SJSA1 (cell line): ENCODE results near the gene CSMD2. TPM values are rescaled to one million over a fixed set of nuclear protein-coding genes. Genes with fewer than 3 reads are reported as not detected.
"Not testable (repeated sequence)": the region's sequence is repeated elsewhere in the genome, so short reads cannot be mapped to it uniquely, and the experiment has no call there.

ENCODE experiments used
- DNase-seq, 2 experiments: peaks; one replicate each; pipeline ENCODE4 v3.0.0-alpha.2; 2015 to 2020; ENCODE audit warnings: low spot score in 2 of 2, low read depth in 1 of 2
- H3K27ac ChIP-seq: fragments of 250-450 bp; sonication (Bioruptor Pico); 2 replicates; pipeline ENCODE4 v1.5.1; 2020; ENCODE audit warnings: mild to moderate bottlenecking, moderate library complexity
- H3K27me3 ChIP-seq: fragments of 250-450 bp; sonication (Bioruptor Pico); replicated peaks from 2 replicates; pipeline ENCODE4 v1.5.1; 2020; ENCODE audit warnings: mild to moderate bottlenecking, moderate library complexity
- H3K36me3 ChIP-seq: fragments of 250-450 bp; sonication (Bioruptor Pico); 2 replicates; pipeline ENCODE4 v1.5.1; 2020; ENCODE audit warnings: mild to moderate bottlenecking
- H3K4me1 ChIP-seq: fragments of 250-450 bp; sonication (Bioruptor Pico); replicated peaks from 2 replicates; pipeline ENCODE4 v1.6.1; 2021; ENCODE audit warnings: mild to moderate bottlenecking
- H3K4me3 ChIP-seq: fragments of 250-450 bp; sonication (Bioruptor Pico); 2 replicates; pipeline ENCODE4 v1.5.1; 2020; ENCODE audit warnings: mild to moderate bottlenecking
- H3K9me3 ChIP-seq: fragments of 250-450 bp; sonication (Bioruptor Pico); replicated peaks from 2 replicates; pipeline ENCODE4 v1.5.1; 2020; ENCODE audit warnings: mild to moderate bottlenecking
- total RNA-seq: library from RNA; depleted of rRNA; stranded (reverse); fragments of >200 nt; shearing (Covaris generic); gene quantifications from 2 replicates; pipeline ENCODE4 v1.2.3, GENCODE V29; 2014

CSMD2 gene
- total RNA-seq, 1 experiment from 2014 or later: 0.87 TPM

DNA sequence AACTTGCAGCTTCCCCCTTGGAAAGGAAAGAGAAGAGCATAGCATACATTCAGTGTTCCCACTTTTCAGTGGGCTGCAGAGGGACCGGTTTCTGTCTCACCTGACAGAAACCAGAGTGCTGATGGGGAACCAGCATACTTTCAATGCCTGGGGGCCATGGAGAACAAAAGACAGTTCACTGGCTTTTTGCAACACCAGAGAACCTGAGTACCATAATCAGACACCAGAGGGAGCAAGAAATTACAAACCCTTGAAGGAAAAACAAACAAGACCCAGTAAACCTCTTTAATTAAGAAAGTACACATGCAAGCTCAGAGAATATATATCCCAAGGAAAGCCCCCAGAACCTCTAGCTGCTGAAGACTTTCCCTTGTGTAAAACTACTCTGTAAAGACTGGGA is 51.1 kb downstream of the CSMD2 start:
- no peaks in the 10 kb centered on the region; the same call in 1 of the 2 replicates for H3K9me3 ChIP-seq
- no peak overlapping the region for H3K4me3 ChIP-seq
- H3K27ac ChIP-seq: no peak overlapping the region
- no peaks in the 10 kb centered on the region for H3K36me3 ChIP-seq
- no peaks in the 10 kb centered on the region for H3K27me3 ChIP-seq
- DNase-seq: no peak
- H3K4me1 ChIP-seq: no peaks in the 10 kb centered on the region

DNA sequence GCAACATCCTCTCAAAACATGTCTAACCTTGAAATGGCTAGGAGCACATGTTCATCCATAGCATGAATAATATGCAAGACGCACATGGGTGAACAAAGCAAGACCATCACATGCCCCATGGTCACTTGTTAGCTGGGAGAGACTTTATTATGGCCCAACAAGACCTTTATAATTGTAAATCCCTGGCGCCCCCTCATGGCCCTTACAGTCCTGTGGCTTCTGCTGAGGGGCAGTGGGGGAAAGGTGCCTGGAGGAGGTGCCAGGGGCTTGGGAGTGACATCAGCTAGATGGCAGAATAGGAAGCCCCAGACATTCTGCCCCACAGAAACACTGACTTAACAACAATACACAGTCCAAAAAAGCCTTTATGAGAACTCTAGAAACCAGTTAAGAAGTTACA is 51.7 kb downstream of the CSMD2 start:
- DNase-seq: no peak
- Histone ChIP-seq H3K4me3 (no peak overlapping the region), H3K36me3 (no peaks in the 10 kb centered on the region), H3K4me1 (no peaks in the 10 kb centered on the region), H3K9me3 (no peaks in the 10 kb centered on the region; the same call in 1 of the 2 replicates), H3K27ac (no peak overlapping the region), H3K27me3 (no peaks in the 10 kb centered on the region)

DNA sequence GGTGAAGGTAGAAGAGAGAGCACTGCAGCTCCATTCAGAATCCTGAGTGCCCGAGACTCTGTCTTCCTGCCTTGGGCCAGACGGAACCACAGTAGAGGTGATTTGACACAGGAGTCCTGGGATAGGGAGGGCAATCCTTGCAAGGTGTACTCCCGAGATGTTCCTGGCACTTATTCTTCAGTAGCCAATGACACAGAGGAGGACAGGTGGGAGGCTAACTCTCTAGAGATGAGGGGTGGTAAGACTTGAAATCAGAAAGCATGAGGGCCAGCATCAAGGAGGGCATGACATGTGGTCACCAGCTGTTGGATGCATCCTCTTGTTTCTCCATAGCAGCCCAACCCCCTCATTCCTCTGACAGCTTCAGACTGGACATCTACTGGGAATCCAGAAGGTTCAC is 56.3 kb downstream of the CSMD2 start:
- H3K9me3 ChIP-seq: 0 out of 2 replicates have a peak, but pooled peaks cover 3% of the 10 kb centered on the region
- H3K27ac ChIP-seq: no peak overlapping the region
- H3K27me3 ChIP-seq: no peaks in the 10 kb centered on the region
- no peak overlapping the region for H3K4me3 ChIP-seq
- DNase-seq: no peak
- H3K4me1 ChIP-seq: no peaks in the 10 kb centered on the region
- no peaks in the 10 kb centered on the region for H3K36me3 ChIP-seq

DNA sequence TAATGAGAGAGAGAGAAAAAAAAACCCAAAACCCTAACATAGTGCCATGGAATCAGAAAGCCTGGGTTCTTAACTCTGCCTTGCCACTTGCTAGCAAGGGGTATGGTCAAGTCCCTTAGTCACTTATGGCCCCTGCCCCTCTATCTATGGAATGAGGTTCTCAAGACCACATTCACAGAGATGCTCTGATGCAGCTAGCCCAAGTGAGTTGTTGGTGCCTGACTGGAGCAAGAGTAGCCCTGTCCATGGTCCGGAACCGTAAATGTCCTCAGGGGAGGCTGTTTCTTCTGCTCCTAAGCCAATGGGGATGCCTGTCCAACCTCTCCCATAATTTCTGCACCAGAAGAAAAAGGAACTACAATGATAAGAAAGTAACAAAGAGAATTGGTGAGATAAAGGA is 56.8 kb downstream of the CSMD2 start:
- Histone ChIP-seq H3K27ac (no peak overlapping the region), H3K36me3 (no peaks in the 10 kb centered on the region), H3K4me3 (no peak overlapping the region), H3K4me1 (no peaks in the 10 kb centered on the region), H3K9me3 (0 out of 2 replicates have a peak, but pooled peaks cover 3% of the 10 kb centered on the region), H3K27me3 (no peaks in the 10 kb centered on the region)
- DNase-seq: no peak

DNA sequence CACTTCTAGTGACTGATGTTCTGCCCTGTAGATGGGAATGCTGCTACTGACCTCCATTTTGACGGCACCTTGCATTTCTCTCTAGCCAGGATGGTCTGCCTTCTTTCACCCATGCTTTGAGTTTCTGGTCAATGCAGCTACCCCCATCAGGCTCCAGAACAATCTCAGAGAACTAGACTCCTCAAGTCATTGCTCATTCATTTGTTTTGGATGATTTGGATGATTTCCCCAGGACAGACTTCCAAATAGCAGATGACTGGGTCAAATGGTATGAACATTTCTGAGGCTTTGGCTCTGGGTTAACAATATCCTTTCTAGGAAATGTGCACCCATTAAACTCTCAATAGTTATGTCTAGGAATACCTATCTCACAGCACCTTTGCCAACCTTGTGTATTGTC is 63.9 kb downstream of the CSMD2 start:
- Histone ChIP-seq H3K36me3 (no peaks in the 10 kb centered on the region), H3K4me1 (no peaks in the 10 kb centered on the region; the same call in 1 of the 2 replicates), H3K27me3 (no peaks in the 10 kb centered on the region), H3K9me3 (no peaks in the 10 kb centered on the region; the same call in 1 of the 2 replicates), H3K27ac (no peak overlapping the region), H3K4me3 (no peak overlapping the region)
- DNase-seq: no peak

DNA sequence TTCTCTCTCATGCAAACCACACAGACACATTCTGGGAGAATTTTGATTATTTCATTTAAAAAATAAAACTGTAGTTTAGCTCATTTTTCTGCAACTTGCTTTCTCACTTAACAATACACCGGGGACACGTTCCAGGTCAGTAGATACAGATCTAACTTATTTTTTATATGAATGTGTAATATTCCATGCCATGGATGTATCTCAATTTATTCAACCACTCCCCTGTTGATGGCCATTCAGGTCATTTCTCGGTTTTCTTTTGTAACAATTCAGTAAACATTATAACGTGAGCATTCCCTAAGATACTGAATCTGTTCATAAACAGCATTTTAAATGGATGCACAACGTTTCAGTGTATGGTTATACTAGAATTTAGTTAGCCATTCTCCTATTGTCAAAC is 64.7 kb downstream of the CSMD2 start:
- no peaks in the 10 kb centered on the region for H3K36me3 ChIP-seq

DNA sequence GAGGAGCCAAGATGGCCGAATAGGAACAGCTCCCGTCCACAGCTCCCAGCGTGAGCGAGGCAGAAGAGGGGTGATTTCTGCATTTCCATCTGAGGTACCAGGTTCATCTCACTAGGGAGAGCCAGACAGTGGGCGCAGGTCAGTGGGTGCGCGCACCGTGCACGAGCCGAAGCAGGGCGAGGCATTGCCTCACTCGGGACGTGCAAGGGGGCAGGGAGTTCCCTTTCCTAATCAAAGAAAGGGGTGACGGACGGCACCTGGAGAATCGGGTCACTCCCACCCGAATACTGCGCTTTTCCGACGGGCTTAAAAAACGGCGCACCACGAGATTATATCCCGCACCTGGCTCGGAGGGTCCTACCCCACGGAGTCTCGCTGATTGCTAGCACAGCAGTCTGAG is 72.6 kb downstream of the CSMD2 start:
- not testable (repeated sequence) for H3K9me3 ChIP-seq, H3K4me1 ChIP-seq, H3K36me3 ChIP-seq, H3K4me3 ChIP-seq, H3K27ac ChIP-seq, DNase-seq, H3K27me3 ChIP-seq

More for the DNA sequence above, 64.7 kb downstream of the CSMD2 start:
- Histone ChIP-seq H3K27me3 (no peaks in the 10 kb centered on the region), H3K4me1 (no peaks in the 10 kb centered on the region; the same call in 1 of the 2 replicates), H3K27ac (no peak overlapping the region), H3K9me3 (no peaks in the 10 kb centered on the region; the same call in 1 of the 2 replicates), H3K4me3 (no peak overlapping the region)
- DNase-seq: no peak

DNA sequence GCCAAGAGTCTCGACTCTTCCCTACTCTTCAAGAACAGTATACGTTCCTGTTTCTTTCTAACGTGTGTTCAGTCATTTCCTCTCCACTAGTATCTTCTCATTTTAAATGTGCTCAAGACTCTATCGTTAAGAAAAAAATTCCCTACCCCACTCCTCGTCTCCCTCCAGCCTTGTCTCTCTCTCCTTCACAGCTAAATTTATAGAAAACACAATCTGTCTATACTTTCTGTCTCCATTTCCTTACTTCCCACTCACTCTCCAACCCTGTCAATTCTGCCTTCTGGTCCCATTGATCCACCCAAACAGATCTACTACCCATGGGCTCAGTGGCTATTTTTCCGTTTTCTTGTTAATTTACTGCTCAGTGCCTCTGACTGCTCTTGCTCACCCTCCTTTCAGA is 75.3 kb downstream of the CSMD2 start:
- no peak overlapping the region for H3K4me3 ChIP-seq
- no peak for DNase-seq
- H3K9me3 ChIP-seq: no peaks in the 10 kb centered on the region
- H3K27ac ChIP-seq: no peak overlapping the region
- H3K27me3 ChIP-seq: no peaks in the 10 kb centered on the region
- H3K4me1 ChIP-seq: no peaks in the 10 kb centered on the region
- H3K36me3 ChIP-seq: no peaks in the 10 kb centered on the region

DNA sequence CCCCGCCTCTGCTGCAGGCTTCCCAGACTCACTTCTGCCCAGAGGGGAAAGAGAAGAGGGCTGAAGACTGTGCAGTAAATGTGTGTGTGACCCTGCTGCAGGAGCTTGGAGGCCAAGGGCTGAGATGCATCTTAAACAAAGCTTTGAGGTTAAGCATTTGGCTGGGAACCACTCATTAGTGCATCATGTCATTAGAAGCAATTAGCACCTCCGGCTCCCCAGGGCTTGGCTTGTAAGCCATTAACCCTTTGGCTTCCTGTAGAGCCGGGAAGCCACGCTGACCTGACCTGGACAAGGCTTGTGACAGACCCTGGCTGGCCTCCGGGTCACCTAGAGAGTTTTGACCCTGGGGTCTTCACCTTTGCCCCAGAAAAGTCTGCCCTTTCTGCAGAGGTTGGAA is 77.0 kb downstream of the CSMD2 start:
- Histone ChIP-seq H3K36me3 (no peaks in the 10 kb centered on the region), H3K27ac (no peak overlapping the region), H3K4me1 (no peaks in the 10 kb centered on the region), H3K27me3 (no peaks in the 10 kb centered on the region), H3K9me3 (no peaks in the 10 kb centered on the region), H3K4me3 (no peak overlapping the region)
- DNase-seq: no peak

DNA sequence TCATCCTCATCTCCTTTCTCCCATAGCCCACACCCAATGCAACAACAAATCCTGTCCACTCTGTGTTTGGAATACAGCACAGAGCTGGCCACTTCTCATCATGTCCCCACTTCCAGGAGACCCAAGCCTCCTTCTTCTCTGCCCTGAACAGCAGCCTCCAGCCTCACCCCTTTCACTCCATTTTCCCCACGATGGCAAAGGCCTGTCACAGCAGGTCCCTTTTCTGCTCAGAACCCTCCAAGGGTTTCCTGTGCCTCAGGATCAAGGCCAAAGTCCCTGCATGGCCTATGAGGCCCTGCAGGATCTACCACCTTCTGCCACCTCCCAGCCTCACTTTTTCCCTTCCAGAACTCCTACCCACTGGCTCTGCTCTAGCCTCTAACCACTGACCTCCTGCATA is 78.5 kb downstream of the CSMD2 start:
- H3K27me3 ChIP-seq: no peaks in the 10 kb centered on the region
- no peaks in the 10 kb centered on the region for H3K36me3 ChIP-seq
- no peak overlapping the region for H3K27ac ChIP-seq
- H3K4me3 ChIP-seq: no peak overlapping the region
- H3K4me1 ChIP-seq: no peaks in the 10 kb centered on the region
- no peaks in the 10 kb centered on the region for H3K9me3 ChIP-seq
- no peak for DNase-seq

DNA sequence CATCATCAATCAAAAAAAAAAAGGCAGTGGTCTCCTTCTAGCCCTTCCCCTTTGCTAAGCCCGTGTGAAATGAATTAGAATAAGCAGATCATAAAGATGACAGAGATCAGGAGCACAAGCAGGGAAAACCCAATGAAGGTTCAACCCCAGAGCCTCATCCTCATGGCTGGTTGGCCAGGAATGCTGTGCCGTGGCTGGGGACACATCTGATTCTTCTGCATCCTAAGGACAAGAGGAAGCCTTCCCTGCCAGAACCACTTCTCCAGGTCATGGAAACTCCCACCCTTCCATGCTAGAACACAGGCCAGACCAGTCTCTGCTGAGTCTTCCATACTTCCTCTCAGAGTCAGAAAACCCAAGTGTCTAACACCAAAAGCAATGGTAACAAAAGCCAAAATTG is 81.1 kb downstream of the CSMD2 start:
- Histone ChIP-seq H3K36me3 (no peaks in the 10 kb centered on the region), H3K4me1 (no peaks in the 10 kb centered on the region), H3K27me3 (no peaks in the 10 kb centered on the region), H3K9me3 (no peaks in the 10 kb centered on the region), H3K4me3 (no peak overlapping the region), H3K27ac (no peak overlapping the region)
- no peak for DNase-seq

DNA sequence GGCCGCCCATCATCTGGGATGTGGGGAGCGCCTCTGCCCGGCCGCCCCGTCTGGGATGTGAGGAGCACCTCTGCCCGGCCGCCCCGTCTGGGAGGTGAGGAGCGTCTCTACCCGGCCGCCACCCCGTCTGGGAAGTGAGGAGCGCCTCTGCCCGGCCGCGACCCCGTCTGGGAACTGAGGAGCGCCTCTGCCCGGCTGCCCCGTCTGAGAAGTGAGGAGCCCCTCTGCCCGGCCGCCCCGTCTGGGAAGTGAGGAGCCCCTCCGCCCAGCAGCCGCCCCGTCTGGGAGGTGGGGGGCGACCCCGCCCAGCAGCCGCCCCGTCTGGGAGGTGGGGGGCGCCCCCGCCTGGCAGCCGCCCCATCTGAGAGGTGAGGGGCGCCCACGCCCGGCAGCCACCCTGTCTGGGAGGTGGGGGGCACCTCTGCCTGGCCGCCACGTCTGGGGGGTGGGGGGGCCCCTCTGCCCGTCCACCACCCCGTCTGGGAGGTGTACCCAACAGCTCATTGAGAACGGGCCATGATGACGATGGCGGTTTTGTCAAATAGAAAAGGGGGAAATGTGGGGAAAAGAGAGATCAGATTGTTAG is 82.9 kb downstream of the CSMD2 start:
- not testable (repeated sequence) for H3K4me1 ChIP-seq, H3K27me3 ChIP-seq, H3K36me3 ChIP-seq, H3K4me3 ChIP-seq, H3K9me3 ChIP-seq, DNase-seq, H3K27ac ChIP-seq

DNA sequence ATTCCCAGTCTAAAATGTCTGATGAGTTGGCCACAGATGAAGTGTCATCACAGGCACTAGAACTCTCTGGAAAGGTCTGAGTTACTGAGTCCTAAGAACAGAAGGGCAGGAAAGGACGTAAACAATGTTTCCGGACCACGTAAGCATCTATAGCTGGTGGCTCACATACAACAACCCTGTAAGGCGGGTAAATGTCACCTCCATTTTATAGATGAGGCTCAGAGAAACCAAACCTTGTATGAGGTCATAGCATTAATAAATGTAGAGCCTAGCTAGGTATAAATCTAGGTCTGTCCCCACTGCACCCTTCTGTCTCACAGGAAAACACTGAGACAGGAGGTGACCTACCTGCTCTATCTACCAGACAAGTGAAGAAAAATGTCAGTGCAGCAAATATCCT is 86.6 kb downstream of the CSMD2 start:
- no peaks in the 10 kb centered on the region for H3K36me3 ChIP-seq
- no peaks in the 10 kb centered on the region for H3K27me3 ChIP-seq

DNA sequence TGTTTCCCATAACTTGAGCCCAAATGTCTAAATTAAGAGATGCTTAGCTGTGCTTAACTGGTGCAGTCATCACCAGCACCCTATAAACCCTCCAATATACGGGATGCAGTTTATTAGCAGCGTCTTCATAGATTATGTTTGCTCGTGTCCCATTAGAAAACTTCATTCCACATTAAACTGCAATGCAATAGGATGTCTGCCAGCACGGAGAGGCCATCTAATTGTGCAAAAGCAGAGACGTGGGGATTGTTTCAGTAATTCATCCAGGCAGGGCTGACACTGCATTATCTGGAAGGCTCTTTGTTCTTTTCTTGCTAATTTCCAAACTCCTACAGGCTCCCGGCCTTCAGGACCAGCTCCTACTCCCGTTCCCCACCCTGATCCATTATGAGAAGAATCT is 89.5 kb downstream of the CSMD2 start:
- H3K4me3 ChIP-seq: no peak overlapping the region
- DNase-seq: no peak
- no peaks in the 10 kb centered on the region for H3K36me3 ChIP-seq
- no peaks in the 10 kb centered on the region for H3K27me3 ChIP-seq
- H3K9me3 ChIP-seq: no peaks in the 10 kb centered on the region
- no peaks in the 10 kb centered on the region for H3K4me1 ChIP-seq
- no peak overlapping the region for H3K27ac ChIP-seq

More for the DNA sequence above, 86.6 kb downstream of the CSMD2 start:
- Histone ChIP-seq H3K27ac (no peak overlapping the region), H3K4me3 (no peak overlapping the region), H3K9me3 (no peaks in the 10 kb centered on the region), H3K4me1 (no peaks in the 10 kb centered on the region)
- DNase-seq: no peak

DNA sequence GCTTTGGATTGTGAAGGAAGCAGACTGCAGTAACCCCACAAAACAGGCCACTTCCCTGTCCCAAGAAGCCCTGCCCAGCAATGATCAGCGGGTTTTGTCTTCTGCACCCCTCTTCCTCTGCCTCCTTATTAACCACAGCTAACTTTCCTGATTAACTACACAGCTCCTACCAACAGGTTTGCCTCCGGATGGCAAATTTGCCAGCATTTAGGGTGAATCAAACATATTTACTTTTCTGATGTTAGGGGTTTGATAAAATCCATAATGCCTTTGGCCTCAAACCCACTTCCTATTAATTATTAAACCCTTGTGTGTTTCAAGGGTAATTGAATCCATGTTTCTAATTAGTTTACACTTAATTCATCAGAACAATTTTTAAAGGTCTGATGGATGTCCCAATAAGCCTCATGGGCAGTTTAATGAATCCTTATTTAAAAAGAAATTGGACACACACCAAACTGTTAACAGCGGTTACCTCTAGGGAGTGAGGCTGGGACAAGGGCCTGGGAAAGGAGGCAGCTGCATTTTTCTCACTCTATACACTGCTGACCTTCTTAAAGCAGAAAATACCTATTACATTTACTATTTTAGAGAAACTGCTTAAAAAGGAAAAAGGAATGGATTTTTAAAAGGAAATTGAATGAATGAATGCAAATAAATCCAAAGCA is 91.9 kb downstream of the CSMD2 start:
- Histone ChIP-seq H3K4me3 (no peak overlapping the region), H3K9me3 (no peaks in the 10 kb centered on the region), H3K36me3 (no peaks in the 10 kb centered on the region), H3K4me1 (no peaks in the 10 kb centered on the region), H3K27me3 (no peaks in the 10 kb centered on the region), H3K27ac (no peak overlapping the region)
- no peak for DNase-seq
